T-helper 2 cell treated with Interferon-gamma antibody and Interleukin-4, amounts not matched to agents 5 μg/mL and 100 μg/mL, for 36 hours (primary cell): ENCODE data around the gene BRPF1.

Experiments
- DNase-seq: peaks from one replicate; pipeline ENCODE4 v3.0.0; 2021; ENCODE audit warnings: low spot score
- H3K27ac Mint-ChIP-seq: one replicate; pipeline ENCODE4 v1.8.0; 2021; ENCODE audit warnings: mild to moderate bottlenecking, mixed read lengths
- H3K27me3 Mint-ChIP-seq: one replicate; pipeline ENCODE4 v1.8.0; 2021; ENCODE audit warnings: low read depth, mixed read lengths
- H3K36me3 Mint-ChIP-seq: one replicate; pipeline ENCODE4 v1.8.0; 2021; ENCODE audit warnings: low read depth, mixed read lengths
- H3K4me1 Mint-ChIP-seq: one replicate; pipeline ENCODE4 v1.8.0; 2021; ENCODE audit warnings: low read depth, mixed read lengths
- H3K4me3 Mint-ChIP-seq: one replicate; pipeline ENCODE4 v1.8.0; 2022; ENCODE audit warnings: mild to moderate bottlenecking, moderate library complexity, mixed read lengths
- H3K9me3 Mint-ChIP-seq: one replicate; pipeline ENCODE4 v1.8.0; 2021; ENCODE audit warnings: mixed read lengths

The BRPF1 gene

DNA sequence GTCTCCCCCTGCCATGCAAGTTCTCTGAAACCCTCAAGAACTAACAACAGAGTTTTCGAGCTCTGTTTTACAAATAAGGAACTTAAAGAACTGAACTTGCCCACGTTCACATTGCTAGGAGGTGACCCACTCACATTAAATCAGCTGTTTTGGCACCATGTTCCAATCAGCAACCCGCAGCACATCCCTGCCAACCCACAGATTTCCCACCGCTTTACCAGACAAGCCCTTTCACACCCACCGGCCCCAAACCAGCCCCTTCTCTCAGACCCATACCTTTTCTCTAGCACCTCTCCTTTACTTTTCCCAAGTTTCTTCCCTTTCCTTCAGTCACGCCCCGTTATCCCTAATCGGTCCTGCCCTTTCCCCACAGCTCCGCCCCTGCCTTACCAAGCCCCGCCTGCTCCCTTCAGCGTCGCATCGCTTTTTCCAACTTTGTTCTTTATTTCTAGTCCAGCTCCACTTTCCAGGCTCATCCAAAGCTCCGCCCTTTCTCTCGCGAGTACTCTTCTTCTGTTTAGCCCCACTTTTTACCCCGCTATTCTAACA, 804 bp upstream of the BRPF1 start:
- Mint-ChIP-seq H3K9me3 (no peaks in the 10 kb centered on the region), H3K4me3 (peak overlapping the region; percentile 93), H3K27ac (peak overlapping the region; percentile 96), H3K27me3 (no peaks in the 10 kb centered on the region), H3K4me1 (peaks cover 53% of the 10 kb centered on the region), H3K36me3 (peaks cover 25% of the 10 kb centered on the region)
- DNase-seq, result no peak

DNA sequence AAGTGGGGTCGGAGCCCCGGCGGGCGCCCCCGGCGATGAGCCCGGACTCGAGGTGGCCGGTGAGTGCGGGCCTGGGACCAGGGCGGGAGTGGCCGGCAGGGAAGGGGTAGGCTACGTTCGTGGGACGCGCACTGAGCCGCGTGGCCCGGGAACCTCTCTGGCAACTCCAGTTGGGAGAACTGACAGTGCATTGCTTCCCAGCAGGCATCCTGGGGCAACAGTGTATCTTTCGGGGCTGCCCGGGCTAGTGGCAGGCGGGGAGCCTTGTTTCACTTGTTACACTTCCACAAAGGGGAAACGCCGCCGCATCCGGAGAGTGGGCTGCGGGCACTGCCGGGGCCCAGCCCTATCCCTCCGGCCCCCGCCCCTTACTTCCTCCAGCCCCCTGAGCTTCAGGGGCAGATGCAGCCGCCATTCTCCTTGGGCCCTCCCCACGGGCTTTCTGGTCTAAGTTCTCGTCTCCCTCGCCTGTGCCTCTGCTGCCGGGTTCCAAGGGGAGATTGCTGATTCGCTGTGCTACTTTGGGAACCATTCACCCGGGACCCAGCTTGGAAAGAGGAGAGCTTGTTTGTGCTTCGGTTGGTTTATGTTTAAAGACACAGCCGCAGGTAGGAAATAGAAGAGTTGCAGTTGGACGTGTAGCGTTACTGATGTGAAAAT, 675 bp downstream of the BRPF1 start:
- peak; percentile 36 for DNase-seq

DNA sequence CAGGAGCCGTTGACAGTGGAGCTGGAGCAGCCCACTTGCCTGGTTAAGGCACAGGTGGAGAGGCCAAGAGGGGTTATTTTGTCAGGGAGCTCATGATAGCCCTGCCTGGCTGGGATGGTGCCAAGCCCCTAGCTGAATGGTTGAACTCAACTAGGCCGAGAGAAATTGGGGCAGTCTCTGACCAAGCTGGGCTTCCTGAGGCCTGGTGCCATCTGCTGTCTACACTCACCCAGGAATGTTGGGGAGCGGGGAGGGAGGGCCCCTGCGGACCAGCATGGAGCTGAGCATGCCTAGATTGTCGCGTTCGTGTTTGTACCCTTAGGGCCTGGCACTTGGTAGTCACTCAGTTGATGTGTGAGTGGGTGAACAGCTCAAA, 1.2 kb downstream of the BRPF1 start:
- Mint-ChIP-seq H3K27me3 (no peaks in the 10 kb centered on the region), H3K27ac (peak overlapping the region; percentile 88), H3K36me3 (peaks cover 33% of the 10 kb centered on the region), H3K9me3 (no peaks in the 10 kb centered on the region), H3K4me3 (peak overlapping the region; percentile 96), H3K4me1 (peaks cover 48% of the 10 kb centered on the region)
- no peak for DNase-seq

More for the DNA sequence above, 675 bp downstream of the BRPF1 start:
- H3K9me3 Mint-ChIP-seq, result no peaks in the 10 kb centered on the region
- peak overlapping the region; percentile 96 for H3K4me3 Mint-ChIP-seq
- peaks cover 33% of the 10 kb centered on the region for H3K36me3 Mint-ChIP-seq
- H3K27ac Mint-ChIP-seq, result peak overlapping the region; percentile 88
- peaks cover 54% of the 10 kb centered on the region for H3K4me1 Mint-ChIP-seq
- H3K27me3 Mint-ChIP-seq, result no peaks in the 10 kb centered on the region

DNA sequence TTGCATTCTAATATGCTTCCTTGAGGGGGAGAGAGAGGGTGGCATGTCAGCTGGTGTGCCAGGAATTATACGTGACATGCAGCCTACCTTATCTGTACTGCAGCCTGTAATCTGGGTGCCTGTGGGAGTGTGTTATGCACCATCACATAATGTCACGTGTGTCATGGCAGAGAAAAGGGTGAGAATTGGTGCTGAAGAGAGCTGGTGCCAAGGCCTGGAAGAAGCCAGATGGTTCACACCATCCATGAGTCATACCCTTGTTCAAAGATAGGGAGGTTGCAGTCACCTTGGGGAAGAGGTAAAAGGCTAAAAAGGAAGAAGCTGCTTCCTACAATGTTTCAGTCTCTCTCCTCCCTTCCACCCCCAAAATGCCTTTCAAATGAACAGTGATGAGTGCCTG, 5.3 kb downstream of the BRPF1 start:
- no peak overlapping the region for H3K4me3 Mint-ChIP-seq
- DNase-seq, result no peak
- H3K27ac Mint-ChIP-seq, result peak overlapping the region; percentile 36
- H3K4me1 Mint-ChIP-seq, result peaks cover 33% of the 10 kb centered on the region
- no peaks in the 10 kb centered on the region for H3K9me3 Mint-ChIP-seq
- H3K36me3 Mint-ChIP-seq, result peaks cover 58% of the 10 kb centered on the region
- no peaks in the 10 kb centered on the region for H3K27me3 Mint-ChIP-seq

DNA sequence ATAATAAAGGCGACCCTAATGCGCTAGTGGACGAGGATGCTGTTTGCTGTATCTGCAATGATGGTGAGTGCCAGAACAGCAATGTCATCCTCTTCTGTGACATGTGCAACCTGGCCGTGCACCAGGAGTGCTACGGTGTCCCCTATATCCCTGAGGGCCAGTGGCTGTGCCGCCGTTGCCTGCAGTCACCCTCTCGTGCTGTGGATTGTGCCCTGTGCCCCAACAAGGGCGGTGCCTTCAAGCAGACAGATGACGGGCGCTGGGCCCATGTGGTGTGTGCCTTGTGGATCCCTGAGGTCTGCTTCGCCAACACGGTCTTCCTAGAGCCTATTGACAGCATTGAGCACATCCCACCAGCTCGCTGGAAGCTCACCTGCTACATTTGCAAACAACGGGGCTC, 7.6 kb downstream of the BRPF1 start:
- no peaks in the 10 kb centered on the region for H3K27me3 Mint-ChIP-seq
- H3K27ac Mint-ChIP-seq, result no peak overlapping the region
- no peaks in the 10 kb centered on the region for H3K9me3 Mint-ChIP-seq
- DNase-seq, result no peak
- H3K4me3 Mint-ChIP-seq, result no peak overlapping the region
- peaks cover 16% of the 10 kb centered on the region for H3K4me1 Mint-ChIP-seq
- H3K36me3 Mint-ChIP-seq, result peaks cover 59% of the 10 kb centered on the region

DNA sequence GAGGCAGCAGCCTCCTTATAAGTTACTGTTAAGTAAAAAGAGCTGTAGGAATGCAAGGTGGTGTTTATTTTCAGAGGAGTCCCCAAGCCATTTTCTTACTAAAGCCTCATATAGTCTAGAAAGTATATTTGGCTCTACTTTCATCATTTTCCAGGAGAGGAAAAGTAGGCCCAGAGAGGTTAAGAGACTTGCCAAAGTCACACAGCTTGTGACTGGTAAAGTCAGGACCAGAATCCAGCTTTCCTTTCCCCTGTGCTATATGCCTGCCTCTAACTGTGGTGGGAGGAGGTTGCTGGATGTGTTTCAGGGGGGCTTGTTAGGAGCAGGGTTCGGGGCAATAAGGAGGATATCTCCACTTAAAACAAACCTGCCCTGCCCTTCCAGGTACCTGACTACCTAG, 11.0 kb downstream of the BRPF1 start:
- H3K4me3 Mint-ChIP-seq, result no peak overlapping the region
- H3K27ac Mint-ChIP-seq, result no peak overlapping the region
- H3K9me3 Mint-ChIP-seq, result no peaks in the 10 kb centered on the region
- peaks cover 66% of the 10 kb centered on the region for H3K36me3 Mint-ChIP-seq
- no peaks in the 10 kb centered on the region for H3K27me3 Mint-ChIP-seq
- no peaks in the 10 kb centered on the region for H3K4me1 Mint-ChIP-seq
- DNase-seq, result no peak

DNA sequence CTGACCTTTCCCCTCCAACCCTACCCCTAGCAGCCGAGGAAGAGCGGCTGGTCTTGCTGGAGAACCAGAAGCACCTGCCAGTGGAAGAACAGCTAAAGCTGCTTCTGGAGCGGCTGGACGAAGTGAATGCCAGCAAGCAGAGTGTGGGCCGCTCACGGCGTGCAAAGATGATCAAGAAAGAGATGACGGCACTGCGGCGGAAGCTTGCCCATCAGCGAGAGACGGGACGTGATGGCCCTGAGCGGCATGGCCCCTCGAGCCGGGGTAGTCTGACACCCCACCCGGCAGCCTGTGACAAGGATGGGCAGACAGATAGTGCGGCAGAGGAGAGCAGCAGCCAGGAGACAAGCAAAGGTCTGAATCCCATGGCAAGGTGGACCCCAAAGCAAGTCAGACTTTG, 12.0 kb downstream of the BRPF1 start:
- Mint-ChIP-seq H3K36me3 (peaks cover 70% of the 10 kb centered on the region), H3K27ac (no peak overlapping the region)

DNA sequence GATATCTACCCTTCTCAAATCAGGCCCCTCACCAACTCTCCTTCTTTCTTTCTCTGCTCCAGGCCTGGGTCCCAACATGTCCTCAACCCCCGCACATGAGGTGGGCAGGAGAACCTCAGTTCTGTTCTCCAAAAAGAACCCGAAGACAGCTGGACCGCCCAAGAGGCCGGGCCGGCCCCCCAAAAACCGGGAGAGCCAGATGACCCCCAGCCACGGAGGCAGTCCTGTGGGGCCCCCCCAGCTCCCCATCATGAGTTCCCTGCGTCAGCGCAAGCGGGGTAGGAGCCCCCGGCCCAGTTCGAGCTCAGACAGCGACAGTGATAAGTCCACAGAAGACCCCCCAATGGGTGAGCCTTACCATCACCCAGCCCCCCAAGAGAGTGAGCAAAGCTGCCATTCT, 12.6 kb downstream of the BRPF1 start:
- H3K27ac Mint-ChIP-seq, result no peak overlapping the region
- DNase-seq, result no peak
- H3K36me3 Mint-ChIP-seq, result peaks cover 68% of the 10 kb centered on the region
- no peak overlapping the region for H3K4me3 Mint-ChIP-seq
- peaks cover 3% of the 10 kb centered on the region for H3K4me1 Mint-ChIP-seq
- no peaks in the 10 kb centered on the region for H3K9me3 Mint-ChIP-seq
- H3K27me3 Mint-ChIP-seq, result no peaks in the 10 kb centered on the region

More for the DNA sequence above, 12.0 kb downstream of the BRPF1 start:
- Mint-ChIP-seq H3K27me3 (no peaks in the 10 kb centered on the region), H3K4me3 (no peak overlapping the region), H3K9me3 (no peaks in the 10 kb centered on the region), H3K4me1 (no peaks in the 10 kb centered on the region)
- no peak for DNase-seq

DNA sequence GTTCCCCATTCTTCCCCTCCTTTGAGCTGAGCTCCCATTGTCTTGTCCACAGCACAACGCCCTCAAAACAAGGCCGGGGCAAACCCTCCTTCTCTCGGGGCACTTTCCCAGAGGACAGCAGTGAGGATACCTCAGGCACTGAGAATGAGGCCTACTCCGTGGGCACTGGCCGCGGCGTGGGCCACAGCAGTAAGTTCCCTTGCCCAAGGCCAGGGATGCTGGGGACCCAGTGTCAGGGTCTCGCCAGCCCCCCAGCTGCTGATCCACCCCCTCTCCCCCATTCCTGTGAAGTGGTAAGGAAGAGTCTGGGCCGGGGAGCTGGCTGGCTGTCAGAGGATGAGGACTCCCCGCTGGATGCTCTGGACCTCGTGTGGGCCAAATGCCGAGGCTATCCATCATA, 14.0 kb downstream of the BRPF1 start:
- H3K4me3 Mint-ChIP-seq, result no peak overlapping the region
- H3K27me3 Mint-ChIP-seq, result no peaks in the 10 kb centered on the region
- no peak for DNase-seq
- no peaks in the 10 kb centered on the region for H3K9me3 Mint-ChIP-seq
- H3K4me1 Mint-ChIP-seq, result peaks cover 11% of the 10 kb centered on the region
- H3K27ac Mint-ChIP-seq, result no peak overlapping the region
- H3K36me3 Mint-ChIP-seq, result peaks cover 63% of the 10 kb centered on the region

DNA sequence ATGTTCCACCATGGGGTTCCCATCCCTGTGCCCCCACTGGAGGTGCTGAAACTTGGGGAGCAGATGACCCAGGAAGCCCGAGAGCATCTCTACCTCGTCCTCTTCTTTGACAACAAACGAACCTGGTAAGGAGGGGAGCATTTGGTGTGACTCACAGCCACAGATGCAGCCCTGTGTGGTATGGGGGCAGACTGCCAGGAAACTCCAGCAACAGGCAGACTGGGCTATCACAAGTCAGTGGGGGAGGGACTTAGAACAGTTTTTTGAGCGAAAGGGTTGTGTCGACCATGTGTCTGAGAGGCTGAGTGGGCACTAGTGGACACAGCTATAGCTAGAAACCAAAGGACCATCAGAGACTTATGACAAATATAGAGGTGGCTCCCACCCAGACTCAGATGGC, 14.8 kb downstream of the BRPF1 start:
- no peak overlapping the region for H3K27ac Mint-ChIP-seq
- H3K27me3 Mint-ChIP-seq, result no peaks in the 10 kb centered on the region
- peaks cover 61% of the 10 kb centered on the region for H3K36me3 Mint-ChIP-seq
- H3K4me3 Mint-ChIP-seq, result no peak overlapping the region
- peaks cover 14% of the 10 kb centered on the region for H3K4me1 Mint-ChIP-seq
- H3K9me3 Mint-ChIP-seq, result no peaks in the 10 kb centered on the region
- DNase-seq, result no peak

DNA sequence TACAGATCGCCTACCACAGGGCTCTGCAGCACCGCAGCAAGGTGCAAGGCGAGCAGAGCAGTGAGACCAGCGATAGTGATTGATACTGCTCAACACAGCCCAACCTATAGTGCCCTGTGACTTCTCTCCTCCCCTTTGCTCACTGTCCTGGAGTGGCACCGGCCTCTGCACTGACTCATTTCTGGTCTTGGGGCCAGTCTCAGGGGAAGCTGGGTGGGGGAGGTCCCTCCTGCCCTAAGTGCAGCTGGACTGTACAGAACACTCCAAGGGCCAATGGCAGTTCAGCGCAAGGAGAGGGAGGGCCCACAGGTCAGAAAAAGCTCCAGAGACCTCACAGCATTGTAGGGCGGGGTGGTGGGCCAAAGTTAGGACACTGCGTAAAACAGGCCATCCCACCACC, 15.7 kb downstream of the BRPF1 start:
- no peaks in the 10 kb centered on the region for H3K27me3 Mint-ChIP-seq
- no peak overlapping the region for H3K4me3 Mint-ChIP-seq
- DNase-seq, result no peak
- H3K27ac Mint-ChIP-seq, result no peak overlapping the region
- peaks cover 62% of the 10 kb centered on the region for H3K36me3 Mint-ChIP-seq
- peaks cover 23% of the 10 kb centered on the region for H3K4me1 Mint-ChIP-seq
- H3K9me3 Mint-ChIP-seq, result no peaks in the 10 kb centered on the region

DNA sequence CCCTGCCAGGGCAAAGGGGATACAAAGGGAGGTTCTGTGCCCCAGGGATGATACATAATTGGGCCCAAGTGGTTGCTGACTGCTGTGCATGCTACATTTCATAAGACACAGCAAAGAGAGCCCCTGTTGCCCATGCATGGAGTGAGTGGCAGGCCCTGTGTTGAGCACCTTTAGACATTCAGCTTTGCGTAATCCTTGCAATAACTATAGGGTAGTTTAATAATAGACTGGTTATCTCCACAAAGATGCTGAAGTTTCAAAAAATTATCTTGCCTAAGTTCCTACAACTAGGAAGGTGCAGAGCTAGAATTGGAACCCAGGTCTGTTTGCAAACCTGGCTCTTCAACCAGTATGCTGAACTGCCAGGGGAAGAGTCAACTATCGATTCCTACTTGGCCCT, 16.5 kb downstream of the BRPF1 start:
- Mint-ChIP-seq H3K27ac (no peak overlapping the region), H3K4me1 (peaks cover 23% of the 10 kb centered on the region)

DNA sequence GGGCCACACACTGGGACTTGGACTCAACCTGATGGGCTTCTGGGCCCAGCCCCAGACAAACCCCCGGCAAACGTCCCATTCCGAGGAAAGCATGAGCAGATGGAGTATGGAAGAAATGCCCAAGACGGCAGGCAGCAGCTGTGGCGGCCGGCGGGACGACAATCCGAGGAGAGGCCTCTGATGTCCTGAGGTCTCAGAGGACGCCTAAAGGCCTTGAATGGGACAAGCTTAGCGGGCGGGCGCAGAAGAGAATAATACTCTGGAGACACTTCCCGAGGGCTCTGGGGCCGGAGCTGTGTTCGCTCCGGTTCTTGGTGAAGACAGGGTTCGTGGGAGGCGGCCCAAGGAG, 17.7 kb downstream of the BRPF1 start:
- H3K4me1 Mint-ChIP-seq, result peaks cover 26% of the 10 kb centered on the region

More for the DNA sequence above, 16.5 kb downstream of the BRPF1 start:
- no peaks in the 10 kb centered on the region for H3K9me3 Mint-ChIP-seq
- peak overlapping the region; percentile 86 for H3K4me3 Mint-ChIP-seq
- H3K36me3 Mint-ChIP-seq, result peaks cover 62% of the 10 kb centered on the region
- DNase-seq, result no peak
- H3K27me3 Mint-ChIP-seq, result no peaks in the 10 kb centered on the region

DNA sequence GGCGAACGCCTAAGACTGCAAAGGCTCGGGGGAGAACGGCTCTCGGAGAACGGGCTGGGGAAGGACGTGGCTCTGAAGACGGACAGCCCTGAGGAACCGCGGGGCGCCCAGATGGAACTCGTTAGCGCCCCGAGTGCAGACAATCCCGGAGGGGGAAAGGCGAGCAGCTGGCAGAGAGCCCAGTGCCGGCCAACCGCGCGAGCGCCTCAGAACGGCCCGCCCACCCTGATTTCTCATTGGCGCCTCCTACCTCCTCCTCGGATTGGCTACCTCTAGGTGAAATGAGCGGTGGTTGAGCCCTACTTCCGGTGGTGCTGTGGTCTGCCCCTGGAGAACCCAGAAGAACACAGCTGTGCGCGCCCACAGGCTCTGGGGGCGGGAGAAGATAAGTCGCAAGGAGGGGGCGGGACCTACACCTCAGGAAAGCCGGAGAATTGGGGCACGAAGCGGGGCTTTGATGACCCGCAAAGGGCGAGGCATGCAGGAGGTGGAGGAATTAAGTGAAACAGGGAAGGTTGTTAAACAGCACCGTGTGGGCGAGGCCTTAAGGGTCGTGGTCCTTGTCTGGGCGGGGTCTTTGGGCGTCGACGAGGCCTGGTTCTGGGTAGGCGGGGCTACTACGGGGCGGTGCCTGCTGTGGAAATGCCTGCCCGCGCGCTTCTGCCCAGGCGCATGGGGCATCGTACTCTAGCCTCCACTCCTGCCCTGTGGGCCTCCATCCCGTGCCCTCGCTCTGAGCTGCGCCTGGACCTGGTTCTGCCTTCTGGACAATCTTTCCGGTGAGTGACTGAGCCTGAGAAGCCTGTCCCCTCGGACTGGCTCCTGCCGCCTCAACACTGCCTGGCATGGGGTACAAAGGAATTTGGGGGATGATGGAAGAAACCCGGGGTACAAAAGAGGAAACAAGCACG, 18.4 kb downstream of the BRPF1 start, which contains the start of gene OGG1:
Gene OGG1, plus strand, starts transcription at position 308 of the 911 bp plus-strand sequence. Its CDS starts 335 bp downstream, at position 643.
- Mint-ChIP-seq H3K9me3 (no peaks in the 10 kb centered on the region), H3K27ac (peak within 1 kb of the TSS; percentile 89), H3K4me1 (peaks cover 32% of the 10 kb centered on the region), H3K4me3 (peak within 1 kb of the TSS; percentile 86), H3K36me3 (peaks cover 49% of the 10 kb centered on the region), H3K27me3 (no peaks in the 10 kb centered on the region)
- DNase-seq, result peak; percentile 98

More for the DNA sequence above, 17.7 kb downstream of the BRPF1 start:
- Mint-ChIP-seq H3K36me3 (peaks cover 53% of the 10 kb centered on the region), H3K27me3 (no peaks in the 10 kb centered on the region), H3K4me3 (peak overlapping the region; percentile 86), H3K27ac (peak overlapping the region; percentile 89), H3K9me3 (no peaks in the 10 kb centered on the region)
- DNase-seq, result no peak
